Gastroesophageal sphincter (tissue), 4 donors: Measurements from ENCODE around the gene NECTIN1. TPM values are rescaled to one million over a fixed set of nuclear protein-coding genes. Genes with fewer than 3 reads are reported as not detected.

ENCODE experiments used
- ATAC-seq: fragments of 150-250 bp; one replicate; pipeline ENCODE4 v1.9.1; 2016; ENCODE audit warnings: mild to moderate bottlenecking, moderate library complexity
- H3K27ac ChIP-seq, 4 donors: fragments of 200-600 bp; sonication (generic) in 3 of 4; 1 replicate in 3 of 4; 2 replicates in 1 of 4; pipeline ENCODE4 v1.5.1; 2016 to 2019
- H3K27me3 ChIP-seq: fragments of 200-600 bp; sonication (generic); one replicate; pipeline ENCODE4 v1.5.1; 2019
- H3K36me3 ChIP-seq, 2 donors: fragments of 200-600 bp; sonication (generic); one replicate each; pipeline ENCODE4 v1.5.1; 2019; ENCODE audit warnings: control low read depth in 1 of 2
- H3K4me1 ChIP-seq, 3 donors: fragments of 200-600 bp; sonication (generic); 1 replicate in 2 of 3; 2 replicates in 1 of 3; pipeline ENCODE4 v1.5.1; 2016 to 2019; ENCODE audit warnings: control low read depth in 2 of 3
- H3K4me3 ChIP-seq, 2 donors: fragments of 200-600 bp; sonication (generic); one replicate each; pipeline ENCODE4 v1.5.1; 2019; ENCODE audit warnings: mild to moderate bottlenecking in 1 of 2, moderate library complexity in 1 of 2
- H3K9me3 ChIP-seq, 3 donors: fragments of 200-600 bp; sonication (generic); one replicate each; pipeline ENCODE4 v1.5.1; 2017 to 2019; ENCODE audit warnings: control low read depth in 2 of 3
- EP300 ChIP-seq: sonication (generic); formaldehyde crosslinking; IDR thresholded peaks from one replicate; pipeline ENCODE4 v1.6.1; 2017; ENCODE audit warnings: antibody characterized with exemption, mild to moderate bottlenecking
- POLR2A ChIP-seq, 2 donors: fragments of 450-650 bp; IDR thresholded peaks; one replicate each; pipeline ENCODE4 v1.6.1; 2017; ENCODE audit warnings: antibody characterized with exemption in 2 of 2, mild to moderate bottlenecking in 2 of 2, moderate library complexity in 1 of 2
- POLR2AphosphoS5 ChIP-seq: sonication (generic); formaldehyde crosslinking; IDR thresholded peaks from one replicate; pipeline ENCODE4 v1.6.1; 2017; ENCODE audit warnings: antibody characterized with exemption
- whole genome bisulfite sequencing, 2 donors: methylation state at CpG; one replicate each; pipeline ENCODE4 v1.1.5; 2018; ENCODE audit warnings: low coverage in 1 of 2; 5-methylcytosine and 5-hydroxymethylcytosine counted together
- total RNA-seq, 4 donors: library from RNA; depleted of rRNA; stranded (reverse); fragments of >200 nt; gene quantifications; one replicate each; pipeline ENCODE4 v1.1.0, GENCODE V29; 2016
- TF ChIP-seq, protein P1 (sequence below), 4 experiments: fragments of 200-600 bp in 2 of 4; fragments of 450-650 bp in 2 of 4; sonication (generic) in 1 of 4; IDR thresholded peaks; one replicate each; pipeline ENCODE4 v1.5.1; 2017 to 2019; ENCODE audit warnings: antibody characterized with exemption in 4 of 4, mild to moderate bottlenecking in 2 of 4, moderate library complexity in 2 of 4

NECTIN1 gene, protein sequence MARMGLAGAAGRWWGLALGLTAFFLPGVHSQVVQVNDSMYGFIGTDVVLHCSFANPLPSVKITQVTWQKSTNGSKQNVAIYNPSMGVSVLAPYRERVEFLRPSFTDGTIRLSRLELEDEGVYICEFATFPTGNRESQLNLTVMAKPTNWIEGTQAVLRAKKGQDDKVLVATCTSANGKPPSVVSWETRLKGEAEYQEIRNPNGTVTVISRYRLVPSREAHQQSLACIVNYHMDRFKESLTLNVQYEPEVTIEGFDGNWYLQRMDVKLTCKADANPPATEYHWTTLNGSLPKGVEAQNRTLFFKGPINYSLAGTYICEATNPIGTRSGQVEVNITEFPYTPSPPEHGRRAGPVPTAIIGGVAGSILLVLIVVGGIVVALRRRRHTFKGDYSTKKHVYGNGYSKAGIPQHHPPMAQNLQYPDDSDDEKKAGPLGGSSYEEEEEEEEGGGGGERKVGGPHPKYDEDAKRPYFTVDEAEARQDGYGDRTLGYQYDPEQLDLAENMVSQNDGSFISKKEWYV
- 1 to 10 TPM; 2.6 to 7.1 (median 4.3) TPM for total RNA-seq

- ATAC-seq, result peak; percentile 92
- peaks cover 0 to 33% (median 18%) of the 10 kb centered on the region in 3 donors for H3K4me1 ChIP-seq
- no CpG with 5 or more reads among the region's 128 CpGs for WGBS, 2 donors
- H3K36me3 ChIP-seq, result no peaks in the 10 kb centered on the region
- H3K27ac ChIP-seq, result peak within 1 kb of the TSS; percentile 61 to 97 (median 90)
- no peaks in the 10 kb centered on the region for H3K27me3 ChIP-seq
- TF ChIP-seq POLR2AphosphoS5, result peak; percentile 66
- TF ChIP-seq POLR2A (IDR thresholded peaks at IDR 0.05), result peak; percentile 38 to 80
- no peak for TF ChIP-seq EP300
- TF ChIP-seq, protein P1, sequence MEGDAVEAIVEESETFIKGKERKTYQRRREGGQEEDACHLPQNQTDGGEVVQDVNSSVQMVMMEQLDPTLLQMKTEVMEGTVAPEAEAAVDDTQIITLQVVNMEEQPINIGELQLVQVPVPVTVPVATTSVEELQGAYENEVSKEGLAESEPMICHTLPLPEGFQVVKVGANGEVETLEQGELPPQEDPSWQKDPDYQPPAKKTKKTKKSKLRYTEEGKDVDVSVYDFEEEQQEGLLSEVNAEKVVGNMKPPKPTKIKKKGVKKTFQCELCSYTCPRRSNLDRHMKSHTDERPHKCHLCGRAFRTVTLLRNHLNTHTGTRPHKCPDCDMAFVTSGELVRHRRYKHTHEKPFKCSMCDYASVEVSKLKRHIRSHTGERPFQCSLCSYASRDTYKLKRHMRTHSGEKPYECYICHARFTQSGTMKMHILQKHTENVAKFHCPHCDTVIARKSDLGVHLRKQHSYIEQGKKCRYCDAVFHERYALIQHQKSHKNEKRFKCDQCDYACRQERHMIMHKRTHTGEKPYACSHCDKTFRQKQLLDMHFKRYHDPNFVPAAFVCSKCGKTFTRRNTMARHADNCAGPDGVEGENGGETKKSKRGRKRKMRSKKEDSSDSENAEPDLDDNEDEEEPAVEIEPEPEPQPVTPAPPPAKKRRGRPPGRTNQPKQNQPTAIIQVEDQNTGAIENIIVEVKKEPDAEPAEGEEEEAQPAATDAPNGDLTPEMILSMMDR (IDR thresholded peaks at IDR 0.05), result peak in 3 of 4 experiments; percentile 83 to 100 (median 86)
- peak within 1 kb of the TSS; percentile 77 to 86 for H3K4me3 ChIP-seq
- H3K9me3 ChIP-seq, result no peaks in the 10 kb centered on the region
Observed at GRCh38 chr11:119728651-119729580, at the start of gene NECTIN1. Gene NECTIN1 (minus strand): TSS chr11:119729200. CDS start chr11:119728553, 647 bp downstream.

GRCh38 chr11:119778391-119779194, 49.6 kb upstream of the NECTIN1 start:
- H3K4me1 ChIP-seq, result peaks cover 0 to 10% (median 0%) of the 10 kb centered on the region in 3 donors
- ATAC-seq, result no peak
- 68 to 90% methylated on average over 4 of the region's 15 CpGs for WGBS, 2 donors
- no peaks in the 10 kb centered on the region for H3K36me3 ChIP-seq
- TF ChIP-seq, protein P1 (IDR thresholded peaks at IDR 0.05), result no peak
- TF ChIP-seq EP300 (no peak), POLR2A (IDR thresholded peaks at IDR 0.05) (no peak), POLR2AphosphoS5 (no peak)
- H3K27ac ChIP-seq, result no peak overlapping the region
- H3K9me3 ChIP-seq, result peaks cover 0 to 7% (median 0%) of the 10 kb centered on the region in 3 donors
- H3K27me3 ChIP-seq, result peaks cover 32% of the 10 kb centered on the region
- H3K4me3 ChIP-seq, result no peak overlapping the region

DNA sequence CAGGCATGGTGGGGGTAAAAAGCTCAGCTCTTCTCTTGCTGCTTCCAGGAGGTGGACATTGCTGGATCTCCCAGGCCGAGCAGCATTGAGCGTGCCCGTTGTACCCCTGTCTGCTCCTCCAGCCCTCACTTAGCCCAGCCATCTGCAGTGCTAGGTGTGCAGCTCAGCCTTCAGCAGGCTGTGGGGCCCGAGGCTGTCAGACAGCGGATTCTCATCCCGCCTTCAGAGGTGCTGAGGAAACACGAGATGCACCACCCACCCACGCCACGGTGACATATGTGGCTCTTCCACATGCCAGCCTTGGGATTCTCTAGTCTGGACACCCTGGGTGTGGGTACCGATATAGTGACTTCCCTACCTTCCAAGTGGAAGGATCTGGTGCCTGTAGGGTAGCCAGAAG, 48.9 kb upstream of the NECTIN1 start:
- Histone ChIP-seq H3K36me3 (no peaks in the 10 kb centered on the region), H3K4me1 (peaks cover 0 to 10% (median 0%) of the 10 kb centered on the region in 3 donors), H3K27me3 (peaks cover 32% of the 10 kb centered on the region), H3K9me3 (peaks cover 0 to under 1% (median 0%) of the 10 kb centered on the region in 3 donors), H3K4me3 (no peak overlapping the region), H3K27ac (no peak overlapping the region)
- no CpG with 5 or more reads among the region's 10 CpGs for WGBS, 2 donors
- TF ChIP-seq POLR2A (IDR thresholded peaks at IDR 0.05), result no peak
- no peak for TF ChIP-seq POLR2AphosphoS5
- TF ChIP-seq EP300, result no peak
- TF ChIP-seq, protein P1 (IDR thresholded peaks at IDR 0.05), result no peak
- no peak for ATAC-seq

GRCh38 chr11:119776651-119777050, 47.7 kb upstream of the NECTIN1 start:
- 34 to 53% methylated on average over 4 to 5 of the region's 5 CpGs for WGBS, 2 donors
- ATAC-seq, result no peak
- peaks cover 33% of the 10 kb centered on the region for H3K27me3 ChIP-seq
- no peaks in the 10 kb centered on the region for H3K9me3 ChIP-seq
- no peak overlapping the region for H3K27ac ChIP-seq
- H3K4me3 ChIP-seq, result no peak overlapping the region
- TF ChIP-seq POLR2A (IDR thresholded peaks at IDR 0.05) (no peak), POLR2AphosphoS5 (no peak)
- TF ChIP-seq, protein P1 (IDR thresholded peaks at IDR 0.05), result no peak
- H3K4me1 ChIP-seq, result peaks cover 0 to 10% (median 0%) of the 10 kb centered on the region in 3 donors
- no peaks in the 10 kb centered on the region for H3K36me3 ChIP-seq
